HEK293 (cell line): ENCODE measurements around the gene ZNF692.

ENCODE experiments used
- CTCF ChIA-PET: fragments of 350-600 bp; formaldehyde crosslinking; extraction: SDS; loops from one replicate; lab custom pipeline; 2021; ENCODE audit warnings: antibody characterized with exemption; lab: Yijun Ruan, JAX
- POLR2A ChIA-PET: fragments of 300-600 bp; formaldehyde crosslinking; extraction: SDS; loops from one replicate; lab custom pipeline; 2020; ENCODE audit warnings: antibody characterized with exemption, inconsistent platforms; lab: Yijun Ruan, JAX
- H3K27ac ChIP-seq: fragments of 200-500 bp; sonication (Bioruptor generic); 2 replicates; pipeline ENCODE4 v1.5.1; 2014; ENCODE audit warnings: low read depth, low read length, control low read depth, inconsistent platforms; ENCODE audit errors: extremely low read depth
- H3K36me3 ChIP-seq, 2 experiments: fragments of 200-500 bp in 1 of 2; sonication (Bioruptor generic) in 1 of 2; 1 replicate in 1 of 2; 2 replicates in 1 of 2; pipeline ENCODE4 v1.5.1; 2014 to 2017; ENCODE audit warnings: inconsistent platforms in 2 of 2, low read length in 2 of 2; ENCODE audit not compliant: control insufficient read depth in 2 of 2, insufficient read depth in 1 of 2
- H3K4me1 ChIP-seq: fragments of 200-500 bp; sonication (Bioruptor generic); 2 replicates; pipeline ENCODE4 v1.5.1; 2014; ENCODE audit warnings: mild to moderate bottlenecking, low read length, inconsistent platforms; ENCODE audit not compliant: control insufficient read depth, insufficient read depth
- H3K4me3 ChIP-seq: 2 replicates; pipeline ENCODE4 v1.5.1; 2011; ENCODE audit warnings: low read depth, mild to moderate bottlenecking, control low read depth, low read length, moderate library complexity
- H3K9me3 ChIP-seq: fragments of 200-500 bp; sonication (Bioruptor generic); 2 replicates; pipeline ENCODE4 v1.5.1; 2014; ENCODE audit warnings: low read depth, low read length, inconsistent platforms; ENCODE audit not compliant: control insufficient read depth, insufficient read depth
- GLIS2 ChIP-seq: fragments of 450-650 bp; formaldehyde crosslinking; IDR thresholded peaks from 2 replicates; pipeline ENCODE4 v1.5.1; 2016; ENCODE audit warnings: missing biosample characterization, missing genetic modification characterization
- ZBTB20 ChIP-seq: fragments of 450-650 bp; formaldehyde crosslinking; IDR thresholded peaks from 2 replicates; pipeline ENCODE4 v1.5.1; 2016; ENCODE audit warnings: missing biosample characterization, missing genetic modification characterization
- ZBTB48 ChIP-seq: fragments of 450-650 bp; formaldehyde crosslinking; IDR thresholded peaks from 2 replicates; pipeline ENCODE4 v1.5.1; 2016; ENCODE audit warnings: missing biosample characterization, missing genetic modification characterization
- ZBTB8A ChIP-seq: fragments of 450-650 bp; formaldehyde crosslinking; IDR thresholded peaks from 2 replicates; pipeline ENCODE4 v1.5.1; 2016; ENCODE audit warnings: missing biosample characterization, missing genetic modification characterization
- ZIC2 ChIP-seq: fragments of 450-650 bp; formaldehyde crosslinking; IDR thresholded peaks from 2 replicates; pipeline ENCODE4 v1.5.1; 2016; ENCODE audit warnings: missing biosample characterization, missing genetic modification characterization
- ZNF16 ChIP-seq: fragments of 450-650 bp; formaldehyde crosslinking; IDR thresholded peaks from 2 replicates; pipeline ENCODE4 v1.5.1; 2016; ENCODE audit warnings: low read depth, missing biosample characterization, missing genetic modification characterization
- ZNF202 ChIP-seq: fragments of 450-650 bp; formaldehyde crosslinking; IDR thresholded peaks from 2 replicates; pipeline ENCODE4 v1.5.1; 2016; ENCODE audit warnings: missing biosample characterization, missing genetic modification characterization, borderline replicate concordance
- ZNF221 ChIP-seq: fragments of 450-650 bp; formaldehyde crosslinking; IDR thresholded peaks from 2 replicates; pipeline ENCODE4 v1.5.1; 2017; ENCODE audit warnings: missing biosample characterization, missing genetic modification characterization, borderline replicate concordance
- ZNF223 ChIP-seq: fragments of 450-650 bp; formaldehyde crosslinking; IDR thresholded peaks from 2 replicates; pipeline ENCODE4 v1.5.1; 2016; ENCODE audit warnings: missing biosample characterization, missing genetic modification characterization
- ZNF24 ChIP-seq: fragments of 450-650 bp; formaldehyde crosslinking; IDR thresholded peaks from 2 replicates; pipeline ENCODE4 v1.5.1; 2016; ENCODE audit warnings: missing biosample characterization, missing genetic modification characterization
- ZNF248 ChIP-seq: fragments of 450-650 bp; formaldehyde crosslinking; IDR thresholded peaks from 2 replicates; pipeline ENCODE4 v1.5.1; 2017; ENCODE audit warnings: missing biosample characterization, missing genetic modification characterization
- ZNF555 ChIP-seq: fragments of 450-650 bp; formaldehyde crosslinking; conservative IDR thresholded peaks from 2 replicates; pipeline ENCODE4 v1.5.1; 2017; ENCODE audit warnings: missing biosample characterization, mild to moderate bottlenecking, missing genetic modification characterization, inconsistent platforms
- ZXDB ChIP-seq: fragments of 450-650 bp; formaldehyde crosslinking; IDR thresholded peaks from 2 replicates; pipeline ENCODE4 v1.5.1; 2016; ENCODE audit warnings: missing biosample characterization, missing genetic modification characterization
- TF ChIP-seq, protein P1 (sequence below): fragments of 450-650 bp; formaldehyde crosslinking; IDR thresholded peaks from 2 replicates; pipeline ENCODE4 v1.5.1; 2016; ENCODE audit warnings: missing biosample characterization, missing genetic modification characterization
- TF ChIP-seq, protein P2 (sequence below): fragments of 450-650 bp; formaldehyde crosslinking; IDR thresholded peaks from 2 replicates; pipeline ENCODE4 v1.5.1; 2016; ENCODE audit warnings: missing biosample characterization, missing genetic modification characterization
- TF ChIP-seq, protein P3 (sequence below): fragments of 450-650 bp; formaldehyde crosslinking; IDR thresholded peaks from 2 replicates; pipeline ENCODE4 v1.5.1; 2016; ENCODE audit warnings: missing biosample characterization, missing genetic modification characterization
- TF ChIP-seq, protein P4 (sequence below): fragments of 450-650 bp; formaldehyde crosslinking; IDR thresholded peaks from 2 replicates; pipeline ENCODE4 v1.5.1; 2016; ENCODE audit warnings: missing biosample characterization, missing genetic modification characterization
- TF ChIP-seq, protein P5 (sequence below): fragments of 450-650 bp; formaldehyde crosslinking; IDR thresholded peaks from 2 replicates; pipeline ENCODE4 v1.5.1; 2016; ENCODE audit warnings: missing biosample characterization, missing genetic modification characterization

The ZNF692 gene

DNA sequence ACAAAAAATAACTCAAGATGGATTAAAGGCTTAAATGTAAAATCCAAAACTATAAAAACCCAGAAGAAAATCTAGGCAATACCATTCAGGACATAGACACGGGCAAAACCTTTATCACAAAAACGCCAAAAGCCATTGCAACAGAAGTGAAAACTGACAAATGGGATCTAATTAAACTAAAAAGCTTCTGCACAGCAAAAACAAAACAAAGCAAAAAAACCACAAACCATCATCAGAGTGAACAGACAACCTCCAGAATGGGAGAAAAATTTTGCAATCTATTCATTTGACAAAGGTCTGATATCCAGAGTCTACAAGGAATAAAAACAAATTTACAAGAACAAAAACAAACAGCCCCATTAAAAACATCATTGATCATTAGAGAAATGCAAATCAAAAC lies 42.7 kb upstream of the ZNF692 start (continued):
- TF ChIP-seq, protein P1, sequence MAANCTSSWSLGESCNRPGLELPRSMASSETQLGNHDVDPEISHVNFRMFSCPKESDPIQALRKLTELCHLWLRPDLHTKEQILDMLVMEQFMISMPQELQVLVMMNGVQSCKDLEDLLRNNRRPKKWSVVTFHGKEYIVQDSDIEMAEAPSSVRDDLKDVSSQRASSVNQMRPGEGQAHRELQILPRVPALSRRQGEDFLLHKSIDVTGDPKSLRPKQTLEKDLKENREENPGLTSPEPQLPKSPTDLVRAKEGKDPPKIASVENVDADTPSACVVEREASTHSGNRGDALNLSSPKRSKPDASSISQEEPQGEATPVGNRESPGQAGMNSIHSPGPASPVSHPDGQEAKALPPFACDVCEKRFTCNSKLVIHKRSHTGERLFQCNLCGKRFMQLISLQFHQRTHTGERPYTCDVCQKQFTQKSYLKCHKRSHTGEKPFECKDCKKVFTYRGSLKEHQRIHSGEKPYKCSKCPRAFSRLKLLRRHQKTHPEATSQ: no peak
- TF ChIP-seq ZNF221 (tag by site-specific recombination) (no peak), ZBTB20 (tag by site-specific recombination) (no peak), ZBTB48 (no peak), ZIC2 (no peak), ZNF223 (tag by site-specific recombination) (no peak)
- TF ChIP-seq, protein P2, sequence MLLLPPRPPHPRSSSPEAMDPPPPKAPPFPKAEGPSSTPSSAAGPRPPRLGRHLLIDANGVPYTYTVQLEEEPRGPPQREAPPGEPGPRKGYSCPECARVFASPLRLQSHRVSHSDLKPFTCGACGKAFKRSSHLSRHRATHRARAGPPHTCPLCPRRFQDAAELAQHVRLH (tag by site-specific recombination): no peak

DNA sequence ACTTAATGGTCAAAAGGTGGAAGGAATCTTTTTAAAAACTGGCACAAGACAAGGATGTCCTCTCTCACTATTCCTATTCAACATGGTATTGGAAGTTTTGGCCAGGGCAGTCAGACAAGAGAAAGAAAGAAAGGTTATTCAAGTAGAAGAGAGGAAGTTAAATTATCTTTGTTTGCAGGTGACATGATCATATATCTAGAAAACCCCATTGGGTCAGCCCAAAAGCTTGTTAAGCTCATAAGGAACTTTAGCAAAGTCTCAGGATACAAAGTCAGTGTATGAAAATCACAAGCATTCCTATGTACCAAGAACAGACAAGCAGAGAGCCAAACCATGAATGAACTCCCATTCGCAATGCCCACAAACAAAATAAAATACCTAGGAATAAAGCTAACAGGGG lies 41.8 kb upstream of the ZNF692 start:
- Histone ChIP-seq H3K9me3 (no peaks in the 10 kb centered on the region), H3K27ac (no peak overlapping the region), H3K4me3 (no peak overlapping the region), H3K36me3 (no peaks in the 10 kb centered on the region), H3K4me1 (no peaks in the 10 kb centered on the region)
- TF ChIP-seq ZNF24 (tag by site-specific recombination): no peak
- TF ChIP-seq ZBTB8A (tag by site-specific recombination): no peak
- TF ChIP-seq ZNF16 (tag by site-specific recombination): no peak
- TF ChIP-seq, protein P3, sequence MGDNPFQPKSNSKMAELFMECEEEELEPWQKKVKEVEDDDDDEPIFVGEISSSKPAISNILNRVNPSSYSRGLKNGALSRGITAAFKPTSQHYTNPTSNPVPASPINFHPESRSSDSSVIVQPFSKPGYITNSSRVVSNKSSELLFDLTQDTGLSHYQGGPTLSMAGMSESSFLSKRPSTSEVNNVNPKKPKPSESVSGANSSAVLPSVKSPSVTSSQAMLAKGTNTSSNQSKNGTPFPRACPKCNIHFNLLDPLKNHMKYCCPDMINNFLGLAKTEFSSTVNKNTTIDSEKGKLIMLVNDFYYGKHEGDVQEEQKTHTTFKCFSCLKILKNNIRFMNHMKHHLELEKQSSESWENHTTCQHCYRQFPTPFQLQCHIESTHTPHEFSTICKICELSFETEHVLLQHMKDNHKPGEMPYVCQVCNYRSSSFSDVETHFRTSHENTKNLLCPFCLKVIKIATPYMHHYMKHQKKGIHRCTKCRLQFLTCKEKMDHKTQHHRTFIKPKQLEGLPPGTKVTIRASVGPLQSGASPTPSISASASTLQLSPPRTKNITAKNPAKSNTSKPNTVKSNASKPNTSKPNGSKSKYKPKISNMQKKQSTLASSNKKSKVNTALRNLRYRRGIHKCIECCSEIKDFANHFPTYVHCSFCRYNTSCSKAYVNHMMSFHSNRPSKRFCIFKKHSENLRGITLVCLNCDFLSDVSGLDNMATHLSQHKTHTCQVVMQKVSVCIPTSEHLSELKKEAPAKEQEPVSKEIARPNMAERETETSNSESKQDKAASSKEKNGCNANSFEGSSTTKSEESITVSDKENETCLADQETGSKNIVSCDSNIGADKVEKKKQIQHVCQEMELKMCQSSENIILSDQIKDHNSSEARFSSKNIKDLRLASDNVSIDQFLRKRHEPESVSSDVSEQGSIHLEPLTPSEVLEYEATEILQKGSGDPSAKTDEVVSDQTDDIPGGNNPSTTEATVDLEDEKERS (tag by site-specific recombination): no peak
- no peak for TF ChIP-seq GLIS2 (tag by site-specific recombination)
- no peak for TF ChIP-seq ZXDB (tag by site-specific recombination)
- TF ChIP-seq, protein P4, sequence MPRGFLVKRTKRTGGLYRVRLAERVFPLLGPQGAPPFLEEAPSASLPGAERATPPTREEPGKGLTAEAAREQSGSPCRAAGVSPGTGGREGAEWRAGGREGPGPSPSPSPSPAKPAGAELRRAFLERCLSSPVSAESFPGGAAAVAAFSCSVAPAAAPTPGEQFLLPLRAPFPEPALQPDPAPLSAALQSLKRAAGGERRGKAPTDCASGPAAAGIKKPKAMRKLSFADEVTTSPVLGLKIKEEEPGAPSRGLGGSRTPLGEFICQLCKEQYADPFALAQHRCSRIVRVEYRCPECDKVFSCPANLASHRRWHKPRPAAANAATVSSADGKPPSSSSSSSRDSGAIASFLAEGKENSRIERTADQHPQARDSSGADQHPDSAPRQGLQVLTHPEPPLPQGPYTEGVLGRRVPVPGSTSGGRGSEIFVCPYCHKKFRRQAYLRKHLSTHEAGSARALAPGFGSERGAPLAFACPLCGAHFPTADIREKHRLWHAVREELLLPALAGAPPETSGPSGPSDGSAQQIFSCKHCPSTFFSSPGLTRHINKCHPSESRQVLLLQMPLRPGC (tag by site-specific recombination): no peak
- TF ChIP-seq ZNF555: no peak
- TF ChIP-seq ZNF202 (tag by site-specific recombination): no peak
- TF ChIP-seq, protein P5, sequence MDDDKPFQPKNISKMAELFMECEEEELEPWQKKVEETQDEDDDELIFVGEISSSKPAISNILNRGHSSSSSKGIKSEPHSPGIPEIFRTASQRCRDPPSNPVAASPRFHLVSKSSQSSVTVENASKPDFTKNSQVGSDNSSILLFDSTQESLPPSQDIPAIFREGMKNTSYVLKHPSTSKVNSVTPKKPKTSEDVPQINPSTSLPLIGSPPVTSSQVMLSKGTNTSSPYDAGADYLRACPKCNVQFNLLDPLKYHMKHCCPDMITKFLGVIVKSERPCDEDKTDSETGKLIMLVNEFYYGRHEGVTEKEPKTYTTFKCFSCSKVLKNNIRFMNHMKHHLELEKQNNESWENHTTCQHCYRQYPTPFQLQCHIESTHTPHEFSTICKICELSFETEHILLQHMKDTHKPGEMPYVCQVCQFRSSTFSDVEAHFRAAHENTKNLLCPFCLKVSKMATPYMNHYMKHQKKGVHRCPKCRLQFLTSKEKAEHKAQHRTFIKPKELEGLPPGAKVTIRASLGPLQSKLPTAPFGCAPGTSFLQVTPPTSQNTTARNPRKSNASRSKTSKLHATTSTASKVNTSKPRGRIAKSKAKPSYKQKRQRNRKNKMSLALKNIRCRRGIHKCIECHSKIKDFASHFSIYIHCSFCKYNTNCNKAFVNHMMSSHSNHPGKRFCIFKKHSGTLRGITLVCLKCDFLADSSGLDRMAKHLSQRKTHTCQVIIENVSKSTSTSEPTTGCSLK: no peak
- no peak for TF ChIP-seq ZNF248 (tag by site-specific recombination)
- ChIA-PET CTCF (no interaction called here), POLR2A (no interaction called here)
